CD4-positive, alpha-beta T cell (primary cell): Measurements from ENCODE around the gene ASPHD2. TPM values are rescaled to one million over a fixed set of nuclear protein-coding genes. Genes with fewer than 3 reads are reported as not detected.

ENCODE experiments used
- ATAC-seq: fragments of 200-7000 bp; cut with Tn5 transposase; one replicate; pipeline ENCODE4 v1.10.0; 2022; ENCODE audit warnings: mild to moderate bottlenecking; ENCODE audit not compliant: poor library complexity
- CTCF ChIA-PET: fragments of 350-600 bp; sonication (Branson Sonifier 250); formaldehyde crosslinking; loops from one replicate; lab custom pipeline; 2021; ENCODE audit warnings: antibody characterized with exemption, inconsistent platforms; lab: Charles Lee
- POLR2A ChIA-PET: fragments of 350-600 bp; sonication (Branson Sonifier 250); formaldehyde crosslinking; loops from one replicate; lab custom pipeline; 2021; ENCODE audit warnings: antibody characterized with exemption, inconsistent platforms; lab: Charles Lee
- DNase-seq, 14 experiments: peaks; one replicate each; pipeline ENCODE4 v3.0.0-alpha.2; 2013 to 2020; ENCODE audit warnings: mixed read lengths in 2 of 14
- H3K27ac ChIP-seq, 2 donors: one replicate each; pipeline versions ENCODE4 v1.5.1 to v1.7.0; 2013; ENCODE audit warnings: low read length in 2 of 2, low read depth in 1 of 2, mild to moderate bottlenecking in 1 of 2
- H3K27me3 ChIP-seq, 2 experiments: 1 replicate in 1 of 2; 2 replicates in 1 of 2; pipeline versions ENCODE4 v1.6.1 to v1.7.0; 2013; ENCODE audit warnings: low read length in 2 of 2, control low read depth in 1 of 2, mild to moderate bottlenecking in 1 of 2, moderate library complexity in 1 of 2; ENCODE audit not compliant: insufficient read depth in 2 of 2, control insufficient read depth in 1 of 2
- H3K36me3 ChIP-seq: one replicate; pipeline ENCODE4 v1.6.1; 2013; ENCODE audit warnings: low read length, control low read depth; ENCODE audit not compliant: insufficient read depth
- H3K4me1 ChIP-seq: one replicate; pipeline ENCODE4 v1.6.1; 2013; ENCODE audit warnings: low read length, control low read depth; ENCODE audit not compliant: insufficient read depth
- H3K4me3 ChIP-seq: one replicate; pipeline ENCODE4 v1.5.1; 2013; ENCODE audit warnings: mild to moderate bottlenecking, low read length, moderate library complexity
- H3K9me3 ChIP-seq, 2 experiments: 1 replicate in 1 of 2; 2 replicates in 1 of 2; pipeline versions ENCODE4 v1.6.1 to v1.7.0; 2013; ENCODE audit warnings: low read length in 2 of 2, mild to moderate bottlenecking in 2 of 2, control low read depth in 1 of 2, moderate library complexity in 1 of 2; ENCODE audit not compliant: control insufficient read depth in 1 of 2, insufficient read depth in 1 of 2
- H3K27ac Mint-ChIP-seq: one replicate; pipeline ENCODE4 v1.8.0; 2020; ENCODE audit warnings: mixed read lengths
- H3K27me3 Mint-ChIP-seq: one replicate; pipeline ENCODE4 v1.8.0; 2021; ENCODE audit warnings: mixed read lengths
- H3K36me3 Mint-ChIP-seq: one replicate; pipeline ENCODE4 v1.8.0; 2021; ENCODE audit warnings: low read depth, mixed read lengths
- H3K4me1 Mint-ChIP-seq: one replicate; pipeline ENCODE4 v1.8.0; 2021; ENCODE audit warnings: low read depth, mixed read lengths
- H3K4me3 Mint-ChIP-seq: one replicate; pipeline ENCODE4 v1.8.0; 2020; ENCODE audit warnings: mild to moderate bottlenecking, mixed read lengths
- H3K9me3 Mint-ChIP-seq: one replicate; pipeline ENCODE4 v1.8.0; 2020; ENCODE audit warnings: mixed read lengths
- CTCF ChIP-seq: fragments of 200-600 bp; IDR thresholded peaks from one replicate; pipeline ENCODE4 v1.8.0; 2022; ENCODE audit warnings: antibody characterized with exemption, mild to moderate bottlenecking
- intact Hi-C, 2 experiments: fragments of 100-400 bp; cut with DNase I in 1 of 2; cut with micrococcal nuclease in 1 of 2; formaldehyde crosslinking; loops; one replicate each; pipeline versions ENCODE4 v1.15.1 to v1.9.0; 2023 to 2025; cut with DNase I, micrococcal nuclease
- total RNA-seq, 174 experiments: library from RNA in 2 of 174; stranded (reverse) in 2 of 174; gene quantifications; one replicate each; pipeline ENCODE4 v1.2.3 and lab custom pipeline; 2021 to 2026

The ASPHD2 gene
- total RNA-seq, 2 experiments from 2014 or later, result 0.70 to 0.85 TPM

GRCh38 chr22:26416256-26416655 lies 12.8 kb upstream of the ASPHD2 start:
- Mint-ChIP-seq H3K4me3 (no peak overlapping the region), H3K4me1 (no peaks in the 10 kb centered on the region), H3K9me3 (no peaks in the 10 kb centered on the region), H3K27ac (no peak overlapping the region), H3K36me3 (no peaks in the 10 kb centered on the region), H3K27me3 (peaks cover 22% of the 10 kb centered on the region)
- no peak for TF ChIP-seq CTCF
- ATAC-seq (no peak), DNase-seq (no peak)
- Histone ChIP-seq H3K27ac (no peak overlapping the region), H3K27me3 (peaks cover 0 to 9% of the 10 kb centered on the region in 2 experiments), H3K9me3 (no peaks in the 10 kb centered on the region), H3K4me1 (no peaks in the 10 kb centered on the region), H3K36me3 (no peaks in the 10 kb centered on the region), H3K4me3 (no peak overlapping the region)
- CTCF ChIA-PET, result no interaction called here
- POLR2A ChIA-PET, result no interaction called here
- intact Hi-C loops, result no loop called here

GRCh38 chr22:26416670-26417276 lies 12.3 kb upstream of the ASPHD2 start:
- CTCF ChIA-PET, result no interaction called here
- POLR2A ChIA-PET, result no interaction called here
- no peak overlapping the region for H3K4me3 Mint-ChIP-seq

GRCh38 chr22:26417406-26417805 lies 11.7 kb upstream of the ASPHD2 start:
- ATAC-seq, result no peak
- no peaks in the 10 kb centered on the region for H3K9me3 ChIP-seq
- H3K27ac ChIP-seq, result no peak overlapping the region
- H3K4me3 ChIP-seq, result no peak overlapping the region
- H3K9me3 Mint-ChIP-seq, result no peaks in the 10 kb centered on the region
- H3K27me3 Mint-ChIP-seq, result peaks cover 22% of the 10 kb centered on the region
- H3K36me3 ChIP-seq, result no peaks in the 10 kb centered on the region
- intact Hi-C loops, result no loop called here
- no peak for TF ChIP-seq CTCF
- no peak overlapping the region for H3K27ac Mint-ChIP-seq
- peaks cover 0 to 5% of the 10 kb centered on the region in 2 experiments for H3K27me3 ChIP-seq
- CTCF ChIA-PET, result no interaction called here
- H3K4me3 Mint-ChIP-seq, result no peak overlapping the region
- no peaks in the 10 kb centered on the region for H3K4me1 ChIP-seq
- POLR2A ChIA-PET, result no interaction called here
- no peak for DNase-seq
- H3K36me3 Mint-ChIP-seq, result no peaks in the 10 kb centered on the region
- no peaks in the 10 kb centered on the region for H3K4me1 Mint-ChIP-seq

More at GRCh38 chr22:26416670-26417276, 12.3 kb upstream of the ASPHD2 start:
- peaks cover 22% of the 10 kb centered on the region for H3K27me3 Mint-ChIP-seq
- H3K27ac ChIP-seq, result no peak overlapping the region
- no peak for TF ChIP-seq CTCF
- no peaks in the 10 kb centered on the region for H3K4me1 Mint-ChIP-seq
- ATAC-seq (no peak), DNase-seq (no peak)
- H3K36me3 Mint-ChIP-seq, result no peaks in the 10 kb centered on the region
- no peaks in the 10 kb centered on the region for H3K4me1 ChIP-seq
- intact Hi-C loops, result no loop called here
- H3K27me3 ChIP-seq, result peaks cover 0 to 9% of the 10 kb centered on the region in 2 experiments
- no peaks in the 10 kb centered on the region for H3K9me3 Mint-ChIP-seq
- no peaks in the 10 kb centered on the region for H3K9me3 ChIP-seq
- no peak overlapping the region for H3K27ac Mint-ChIP-seq
- H3K36me3 ChIP-seq, result no peaks in the 10 kb centered on the region
- H3K4me3 ChIP-seq, result no peak overlapping the region
